Measurements from ENCODE around the gene CA5A. TPM values are rescaled to one million over a fixed set of nuclear protein-coding genes. Genes with fewer than 3 reads are reported as not detected.

CA5A gene
- total RNA-seq, 1 experiment from 2014 or later, result not detected

- H3K36me3 ChIP-seq, result peaks cover 83% of the 10 kb centered on the region
- H3K27me3 ChIP-seq, result no peaks in the 10 kb centered on the region
- H3K4me3 ChIP-seq, result no peak overlapping the region
- DNase-seq, result no peak
- no peaks in the 10 kb centered on the region for H3K9me3 ChIP-seq
These were observed 90.3 kb downstream of the CA5A start for GRCh38 chr16:87845807-87846619.

- Histone ChIP-seq H3K36me3 (peaks cover 83% of the 10 kb centered on the region), H3K4me3 (no peak overlapping the region), H3K27me3 (no peaks in the 10 kb centered on the region), H3K9me3 (no peaks in the 10 kb centered on the region)
- DNase-seq, result peak; percentile 55
These were observed 91.1 kb downstream of the CA5A start for GRCh38 chr16:87845213-87845612.

GRCh38 chr16:87844809-87845208 is 91.5 kb downstream of the CA5A start:
- Histone ChIP-seq H3K27me3 (no peaks in the 10 kb centered on the region), H3K9me3 (no peaks in the 10 kb centered on the region), H3K4me3 (no peak overlapping the region), H3K36me3 (peaks cover 83% of the 10 kb centered on the region)
- DNase-seq, result no peak

- H3K36me3 ChIP-seq, result peaks cover 83% of the 10 kb centered on the region
- H3K4me3 ChIP-seq, result no peak overlapping the region
- no peaks in the 10 kb centered on the region for H3K9me3 ChIP-seq
- no peak for DNase-seq
- no peaks in the 10 kb centered on the region for H3K27me3 ChIP-seq
These were observed 92.1 kb downstream of the CA5A start for GRCh38 chr16:87844120-87844733.

GRCh38 chr16:87843678-87844105 is 92.6 kb downstream of the CA5A start:
- H3K36me3 ChIP-seq, result peaks cover 83% of the 10 kb centered on the region
- no peaks in the 10 kb centered on the region for H3K9me3 ChIP-seq
- H3K4me3 ChIP-seq, result no peak overlapping the region
- DNase-seq, result no peak
- no peaks in the 10 kb centered on the region for H3K27me3 ChIP-seq

GRCh38 chr16:87842209-87842869 is 94.0 kb downstream of the CA5A start:
- Histone ChIP-seq H3K4me3 (no peak overlapping the region), H3K36me3 (peaks cover 82% of the 10 kb centered on the region), H3K27me3 (no peaks in the 10 kb centered on the region), H3K9me3 (no peaks in the 10 kb centered on the region)
- no peak for DNase-seq

GRCh38 chr16:87841340-87842208 is 94.8 kb downstream of the CA5A start:
- peaks cover 83% of the 10 kb centered on the region for H3K36me3 ChIP-seq
- H3K4me3 ChIP-seq, result no peak overlapping the region
- DNase-seq, result no peak
- H3K27me3 ChIP-seq, result no peaks in the 10 kb centered on the region
- H3K9me3 ChIP-seq, result no peaks in the 10 kb centered on the region

- no peaks in the 10 kb centered on the region for H3K27me3 ChIP-seq
- no peak for DNase-seq
- no peak overlapping the region for H3K4me3 ChIP-seq
- no peaks in the 10 kb centered on the region for H3K9me3 ChIP-seq
- H3K36me3 ChIP-seq, result peaks cover 88% of the 10 kb centered on the region
These were observed 95.9 kb downstream of the CA5A start for GRCh38 chr16:87840271-87840978.

GRCh38 chr16:87839542-87840270 is 96.6 kb downstream of the CA5A start:
- no peaks in the 10 kb centered on the region for H3K27me3 ChIP-seq
- H3K9me3 ChIP-seq, result no peaks in the 10 kb centered on the region
- DNase-seq, result no peak
- H3K36me3 ChIP-seq, result peaks cover 94% of the 10 kb centered on the region
- no peak overlapping the region for H3K4me3 ChIP-seq

- no peaks in the 10 kb centered on the region for H3K9me3 ChIP-seq
- peaks cover 94% of the 10 kb centered on the region for H3K36me3 ChIP-seq
- H3K4me3 ChIP-seq, result no peak overlapping the region
- DNase-seq, result no peak
- H3K27me3 ChIP-seq, result no peaks in the 10 kb centered on the region
These were observed 97.4 kb downstream of the CA5A start for GRCh38 chr16:87838643-87839541.

Other genes starting within 250 kb of the CA5A start
- 21.4 and 24.6 TPM in 2 replicates for gene KLHDC4, start 170.5 kb downstream of the CA5A start, total RNA-seq (2014; rRNA removed; shearing (Covaris generic); ENCODE audit: low replicate concordance)
- gene SLC7A5, start 67.0 kb downstream of the CA5A start, total RNA-seq (2014; rRNA removed; shearing (Covaris generic); ENCODE audit: low replicate concordance), result 75.3 and 110 TPM in 2 replicates
- 30.4 and 33.7 TPM in 2 replicates for gene BANP, start 14.9 kb upstream of the CA5A start, total RNA-seq (2014; rRNA removed; shearing (Covaris generic); ENCODE audit: low replicate concordance)